Occipital lobe (tissue), 2 donors: Measurements from ENCODE around the gene LASP1. TPM values are rescaled to one million over a fixed set of nuclear protein-coding genes. Genes with fewer than 3 reads are reported as not detected.
A peak's percentile ranks its signal among the peaks of the same experiment; 100 is the strongest.

Experiments used
- DNase-seq: peaks from one replicate; lab custom pipeline; 2025; lab: John Stamatoyannopoulos, UW
- total RNA-seq: library from RNA; depleted of rRNA; stranded (reverse); fragments of >200 nt; gene quantifications from one replicate; pipeline ENCODE4 v1.2.3, GENCODE V29; 2014

The LASP1 gene
- total RNA-seq, 1 donor from 2014 or later = 49.4 TPM

DNA sequence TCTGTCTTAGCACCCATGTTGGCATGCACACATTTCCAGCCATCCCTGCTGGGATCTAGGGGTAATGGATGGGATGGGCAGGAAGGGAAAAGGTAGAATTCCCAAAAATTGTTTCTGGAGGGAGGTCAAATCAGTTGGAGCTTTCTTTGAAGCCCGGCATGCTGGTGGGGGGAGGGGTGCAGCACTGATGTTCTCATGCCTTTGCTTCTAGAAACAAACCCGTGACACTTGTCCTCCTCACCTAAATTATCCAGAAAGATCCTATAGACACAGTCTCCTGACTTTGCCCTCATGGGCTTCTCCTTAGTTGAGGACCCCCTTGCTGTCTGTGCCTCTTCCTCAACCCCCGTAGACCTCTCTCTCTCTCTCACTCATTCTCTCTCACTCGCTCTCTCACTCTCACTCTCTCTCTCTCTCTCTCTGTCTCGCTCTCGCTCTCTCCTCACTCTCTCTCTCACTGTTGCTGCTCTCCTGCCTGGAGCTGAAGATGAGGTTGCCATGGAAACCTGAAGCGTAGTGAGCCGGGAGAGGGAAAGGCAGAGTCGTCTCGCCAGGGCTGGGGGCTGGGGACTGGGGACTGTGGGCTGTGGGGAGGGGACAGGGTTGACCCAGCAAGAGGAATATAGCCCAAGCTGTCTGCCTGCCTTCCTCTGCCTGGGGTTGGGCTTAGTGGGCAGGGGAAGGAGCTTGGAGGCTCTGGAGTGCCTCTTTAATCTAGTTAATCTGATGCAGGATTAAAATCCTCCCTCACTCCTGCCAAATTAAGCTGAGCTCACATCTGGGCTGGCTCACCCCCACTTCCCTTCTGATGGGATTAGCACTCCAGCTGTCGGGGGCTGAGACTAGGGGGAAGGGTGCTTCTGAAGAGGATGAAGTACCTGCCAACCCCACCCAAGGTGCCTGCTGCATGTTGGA is 16.1 kb downstream of the LASP1 start:
- peak; percentile 59 for DNase-seq

DNA sequence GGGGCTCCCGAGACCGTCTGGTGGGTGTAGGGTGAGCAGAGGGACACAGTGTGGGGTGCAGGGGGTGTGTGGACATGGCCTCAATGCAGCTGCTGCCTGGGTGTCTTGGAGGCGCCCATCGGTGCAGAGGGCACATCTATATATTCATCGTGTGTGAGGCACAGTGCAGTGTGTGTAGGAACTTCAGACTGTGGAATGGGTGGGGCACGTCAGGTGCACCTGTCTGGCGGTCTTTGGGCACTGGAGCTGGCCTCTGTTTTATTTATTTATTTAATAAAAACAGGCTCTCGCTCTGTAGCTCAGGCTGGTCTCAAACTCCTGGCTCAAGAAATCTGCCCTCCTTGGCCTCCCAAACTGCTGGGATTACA is 16.8 kb downstream of the LASP1 start:
- no peak for DNase-seq

DNA sequence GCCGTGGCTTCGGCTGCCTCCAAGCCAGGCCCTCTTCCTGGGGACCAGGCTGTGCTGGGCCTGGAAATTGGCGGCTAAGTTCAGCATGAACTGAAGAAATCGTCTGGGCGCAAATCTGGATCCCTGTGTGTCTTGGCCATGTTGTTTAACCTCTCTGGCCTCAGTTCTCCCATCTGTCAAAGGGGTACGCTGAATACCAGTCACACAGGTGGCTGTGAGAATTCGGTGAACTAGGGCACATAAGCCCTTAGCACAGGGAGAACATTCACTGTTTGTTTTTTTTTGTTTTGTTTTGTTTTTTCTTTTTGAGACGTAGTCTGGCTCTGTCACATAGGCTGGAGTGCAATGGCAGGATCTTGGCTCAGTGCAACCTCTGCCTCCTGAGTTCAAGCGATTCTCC is 19.0 kb downstream of the LASP1 start:
- no peak for DNase-seq

DNA sequence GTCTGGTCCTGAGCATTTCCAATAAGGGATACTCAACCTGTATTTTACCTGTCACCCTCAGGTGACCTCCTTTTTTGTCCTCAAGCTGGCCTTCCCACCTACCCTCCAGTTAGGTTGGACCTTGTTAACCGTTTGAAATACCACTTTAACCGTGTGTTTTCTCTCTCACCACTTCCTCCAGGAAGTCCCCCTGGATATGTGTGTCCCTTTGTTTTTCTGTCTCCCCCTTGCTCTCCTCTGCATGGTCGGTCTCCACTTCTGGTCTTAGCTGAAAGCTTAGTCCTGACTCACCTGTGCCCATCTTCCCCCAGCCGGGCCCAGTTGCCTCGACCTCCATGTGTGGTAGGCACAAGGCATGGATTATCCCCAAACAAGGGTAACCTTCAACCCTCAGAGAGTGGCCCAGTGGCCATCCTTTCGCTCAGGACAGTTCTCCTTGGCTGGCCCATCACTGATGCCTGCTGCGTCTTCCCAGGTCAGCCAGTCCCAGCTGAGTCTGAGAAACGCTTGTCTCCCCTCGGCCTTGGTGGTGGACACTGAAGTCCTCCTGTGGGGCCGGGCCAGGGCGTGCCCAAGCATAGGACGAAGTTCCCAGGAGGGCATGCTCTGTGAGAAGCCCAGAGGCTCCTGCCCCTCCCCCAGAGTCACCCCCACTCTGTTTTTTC is 20.0 kb downstream of the LASP1 start:
- no peak for DNase-seq

DNA sequence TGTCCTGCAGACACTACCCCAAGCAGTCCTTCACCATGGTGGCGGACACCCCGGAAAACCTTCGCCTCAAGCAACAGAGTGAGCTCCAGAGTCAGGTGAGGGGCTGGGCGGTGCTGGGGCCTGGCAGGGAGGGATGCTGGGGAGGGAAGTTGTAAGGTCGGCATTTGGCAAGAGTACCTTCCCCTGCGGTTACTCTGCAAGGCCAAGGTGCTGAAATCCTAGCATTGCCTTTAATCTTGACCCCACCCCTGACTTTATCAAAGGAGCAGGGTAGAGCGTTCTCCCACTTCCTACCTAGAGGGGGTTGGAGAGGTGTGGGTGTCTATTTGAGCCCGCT is 20.5 kb downstream of the LASP1 start:
- DNase-seq = no peak

DNA sequence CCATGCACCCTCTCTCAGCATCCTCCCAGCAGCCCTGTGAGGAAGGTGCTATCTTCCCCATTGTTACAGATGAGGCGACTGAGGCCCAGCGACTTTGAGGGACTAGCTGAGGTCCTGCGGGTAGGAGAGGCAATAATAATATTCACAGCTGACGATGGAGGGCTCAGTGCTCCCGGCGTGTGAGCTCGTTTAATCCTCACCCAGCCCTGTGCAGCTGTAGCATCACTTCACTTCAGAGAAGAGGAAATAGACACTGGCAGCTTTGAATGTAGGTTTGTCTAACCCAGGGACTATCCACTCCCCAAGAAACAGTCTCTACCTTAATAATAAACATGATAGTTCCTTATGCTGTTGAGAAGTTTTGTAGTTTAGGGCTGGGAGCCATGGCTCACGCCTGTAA is 21.6 kb downstream of the LASP1 start:
- DNase-seq = no peak

DNA sequence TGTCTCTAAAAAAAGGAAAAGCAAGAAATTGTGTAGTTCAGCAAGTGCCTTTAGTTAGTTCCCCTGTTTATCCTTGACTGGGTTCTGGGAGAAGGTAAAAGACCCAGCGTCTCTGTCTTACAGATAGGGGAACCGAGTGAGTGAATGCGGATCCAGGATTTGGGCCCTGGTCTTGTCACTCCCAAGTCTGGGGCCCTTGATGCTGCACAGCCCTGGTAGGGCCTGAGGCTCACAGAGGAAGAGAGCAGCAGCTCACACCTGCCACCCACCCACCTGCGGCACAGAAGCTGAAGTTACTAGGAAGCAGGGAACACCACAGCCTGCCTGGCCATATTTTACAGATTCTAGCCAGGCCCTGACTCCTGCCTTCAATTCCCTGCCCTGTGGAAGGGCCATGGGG is 22.2 kb downstream of the LASP1 start:
- DNase-seq = no peak

DNA sequence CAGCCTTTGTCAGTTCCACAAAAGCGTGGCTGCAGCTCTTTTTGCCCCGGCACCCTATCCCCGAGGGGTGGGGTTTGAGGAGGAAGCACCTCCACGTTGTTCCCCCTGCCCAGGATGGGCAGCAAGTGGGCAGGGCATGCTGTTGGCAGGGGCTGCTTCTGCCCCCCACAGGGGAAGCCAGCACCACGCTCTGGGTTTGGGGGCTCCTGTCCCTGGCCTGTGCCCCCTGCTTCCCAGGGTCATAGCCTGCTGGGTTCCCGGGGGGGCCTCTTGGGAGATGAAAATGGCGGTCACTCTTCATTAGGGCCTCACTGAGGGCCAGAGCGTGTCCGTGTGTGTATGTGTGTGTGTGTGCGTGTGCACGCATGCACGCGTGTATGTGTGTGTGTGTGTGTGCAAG is 22.8 kb downstream of the LASP1 start:
- DNase-seq = no peak

DNA sequence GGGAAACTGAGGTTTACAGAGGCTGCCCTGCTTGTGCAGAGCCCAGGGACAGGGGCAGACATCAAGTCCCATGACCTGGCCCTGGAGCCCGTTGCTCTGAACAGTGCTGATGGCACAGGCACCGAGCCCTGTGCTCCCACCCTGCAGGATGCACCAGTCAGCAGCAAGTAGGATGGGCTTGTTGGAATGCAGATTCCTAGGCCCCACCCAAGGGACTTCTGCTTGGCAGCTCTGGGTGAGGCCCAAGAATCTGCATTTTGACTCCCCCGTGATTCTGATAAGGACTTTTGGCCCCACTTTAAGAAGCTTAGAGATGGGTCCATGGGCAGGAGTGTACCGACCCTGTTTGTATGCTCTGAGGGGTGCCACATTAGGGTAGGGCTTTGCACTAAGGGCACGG is 23.3 kb downstream of the LASP1 start:
- DNase-seq = no peak

DNA sequence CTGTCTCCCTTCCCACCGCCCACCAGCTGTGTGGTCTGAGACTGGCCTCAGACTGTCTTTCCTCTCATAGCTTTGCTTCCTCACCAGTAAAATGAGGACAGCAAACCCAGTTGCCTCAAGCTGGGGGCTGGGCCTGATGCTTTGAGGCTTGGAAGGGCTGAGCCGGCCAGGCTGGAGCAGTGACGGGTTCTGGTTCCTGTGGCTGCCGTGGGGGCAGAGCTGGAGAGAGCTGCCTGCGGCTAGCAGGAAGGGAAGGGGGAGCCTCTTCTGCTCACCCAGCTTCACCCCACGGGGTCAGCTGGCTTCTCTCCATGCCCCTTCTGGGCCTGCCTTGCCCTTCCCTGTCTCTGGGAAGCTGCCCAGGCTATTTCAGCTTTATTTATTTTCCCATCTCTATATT is 23.7 kb downstream of the LASP1 start:
- no peak for DNase-seq

DNA sequence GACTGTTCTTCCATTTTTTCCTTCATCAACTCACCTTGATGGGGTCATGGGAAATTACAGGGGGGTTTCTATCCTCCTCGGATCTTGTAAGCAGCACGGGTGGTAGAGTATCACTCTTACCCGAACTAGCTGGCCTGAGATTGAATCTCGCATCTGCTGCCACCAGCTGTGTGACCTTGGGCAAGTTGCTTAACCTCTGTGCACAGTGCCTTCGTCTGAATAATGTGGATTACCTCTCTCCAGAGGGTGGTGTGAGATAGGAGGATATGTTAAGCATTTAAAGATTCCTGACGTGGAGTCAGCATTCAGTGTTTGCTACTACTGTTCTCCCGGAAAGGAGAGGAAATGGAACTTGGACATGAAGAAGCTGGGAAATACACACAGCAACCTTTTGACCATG is 24.4 kb downstream of the LASP1 start:
- no peak for DNase-seq

DNA sequence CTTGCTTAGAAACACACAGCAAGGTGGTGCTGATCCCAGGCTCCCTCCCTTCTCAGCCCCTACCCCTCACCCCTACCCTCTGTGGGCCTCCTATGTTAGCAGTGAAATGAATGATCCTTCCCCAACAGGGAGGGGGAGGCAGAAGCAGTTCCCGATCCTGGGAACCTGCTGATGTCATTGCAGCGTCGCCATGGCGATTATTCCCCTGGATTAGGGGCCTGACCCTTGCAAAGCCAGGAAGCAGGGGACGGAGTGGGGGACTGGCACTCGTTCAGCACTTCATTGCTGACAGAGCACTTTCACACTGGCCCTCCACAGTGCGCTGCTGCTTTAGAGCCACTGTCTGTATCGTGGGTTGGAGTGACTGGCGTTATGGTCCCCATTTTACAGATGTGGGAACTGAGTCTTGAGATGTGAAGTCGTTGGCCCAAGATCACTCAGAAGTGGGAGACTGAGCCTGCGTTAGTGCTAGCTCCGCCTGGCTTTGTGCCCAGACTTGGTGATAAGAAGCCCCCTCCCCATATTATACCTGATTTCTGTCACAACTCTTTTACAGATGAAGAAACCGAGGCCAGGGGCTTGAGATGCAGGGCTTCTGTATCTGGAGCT is 26.6 kb downstream of the LASP1 start:
- DNase-seq = no peak

DNA sequence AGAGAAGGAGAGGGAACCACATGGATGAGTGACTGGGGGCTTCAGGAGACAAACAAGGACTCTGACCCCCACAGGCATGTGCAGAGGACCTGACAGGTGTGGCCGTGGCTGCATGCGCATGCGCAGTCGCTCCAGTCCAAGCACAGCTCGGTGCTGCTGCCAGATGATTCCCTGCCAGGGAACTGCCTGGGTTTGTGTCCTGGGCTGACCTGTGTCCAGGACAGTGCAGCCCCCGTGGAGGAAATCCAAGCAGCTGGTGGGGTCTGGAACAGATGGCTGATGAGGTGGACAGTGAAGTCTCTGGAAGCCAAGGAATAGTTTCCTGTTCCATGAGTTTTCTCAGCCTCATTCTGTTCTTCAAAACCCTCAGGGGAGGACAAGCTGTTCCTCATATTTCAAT is 27.3 kb downstream of the LASP1 start:
- DNase-seq = no peak

DNA sequence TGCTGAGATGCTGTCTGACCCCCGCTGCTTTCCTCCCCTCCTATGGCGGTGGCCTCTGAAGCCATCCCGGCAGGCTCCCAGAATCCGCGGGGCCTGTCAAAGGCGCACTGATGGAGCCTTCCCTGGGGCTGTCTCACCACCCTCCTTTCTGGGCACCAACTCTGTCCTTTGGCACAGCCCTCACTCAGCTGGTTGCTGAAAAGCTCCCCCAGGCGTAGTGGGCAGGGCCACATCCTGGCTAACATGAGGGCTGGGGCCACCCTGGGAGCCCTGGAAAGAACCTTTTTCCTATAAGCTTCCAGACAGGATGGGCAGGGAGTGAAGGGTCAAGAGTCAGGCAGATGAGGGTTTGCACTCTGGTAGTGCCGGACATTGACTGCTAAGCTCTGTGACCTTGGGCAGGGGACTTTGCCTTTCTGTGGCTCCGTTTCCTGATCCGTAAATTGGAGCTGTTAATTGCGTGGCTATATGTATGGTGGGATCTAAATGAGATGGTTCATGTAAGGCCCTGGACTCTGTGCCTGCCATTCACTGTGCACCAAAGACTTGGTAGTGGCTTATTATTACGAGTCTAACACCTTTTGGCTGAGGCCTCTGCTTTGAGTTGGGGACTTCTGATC is 27.9 kb downstream of the LASP1 start:
- no peak for DNase-seq

DNA sequence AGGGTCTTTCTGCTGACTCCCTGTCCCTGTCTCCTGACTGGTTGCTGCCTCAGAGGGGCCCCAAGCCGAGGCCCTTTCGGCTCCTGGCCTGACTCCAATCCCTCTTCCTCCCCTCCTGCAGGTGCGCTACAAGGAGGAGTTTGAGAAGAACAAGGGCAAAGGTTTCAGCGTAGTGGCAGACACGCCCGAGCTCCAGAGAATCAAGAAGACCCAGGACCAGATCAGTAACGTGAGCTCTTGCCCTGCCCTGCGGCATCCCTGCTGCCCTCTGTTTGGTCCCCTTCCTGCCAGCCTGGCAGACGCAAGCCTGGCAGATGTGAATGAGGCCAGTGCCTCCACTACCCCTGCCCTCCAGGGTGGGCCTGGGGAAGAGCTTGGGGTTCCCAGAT is 28.4 kb downstream of the LASP1 start:
- no peak for DNase-seq

DNA sequence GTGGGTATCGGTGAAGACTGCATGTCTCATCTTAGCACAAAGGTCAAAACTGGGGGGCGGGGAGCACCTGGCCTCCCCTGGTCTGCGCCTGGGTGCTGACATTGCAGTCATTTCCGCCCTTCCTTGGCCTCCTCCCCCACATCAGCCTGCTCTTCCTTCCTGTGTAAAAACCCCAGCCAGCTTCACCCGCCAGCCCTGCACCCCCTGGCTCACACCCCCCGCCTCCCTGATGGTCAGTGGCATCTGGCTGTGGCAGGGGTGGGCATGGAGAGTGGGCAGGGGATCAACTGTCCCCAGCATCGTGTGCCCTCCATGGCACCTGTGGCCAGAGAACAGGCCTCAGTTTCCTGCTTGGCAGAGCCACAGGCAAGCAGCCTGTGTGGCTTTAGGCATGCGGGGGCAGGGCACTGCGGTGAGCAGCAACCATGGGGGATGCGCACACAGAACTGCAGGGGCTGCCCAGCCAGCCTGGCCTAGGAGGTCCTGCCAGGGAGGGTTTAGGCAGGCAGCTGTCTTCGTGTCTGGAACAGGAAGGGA is 29.0 kb downstream of the LASP1 start:
- DNase-seq = no peak

DNA sequence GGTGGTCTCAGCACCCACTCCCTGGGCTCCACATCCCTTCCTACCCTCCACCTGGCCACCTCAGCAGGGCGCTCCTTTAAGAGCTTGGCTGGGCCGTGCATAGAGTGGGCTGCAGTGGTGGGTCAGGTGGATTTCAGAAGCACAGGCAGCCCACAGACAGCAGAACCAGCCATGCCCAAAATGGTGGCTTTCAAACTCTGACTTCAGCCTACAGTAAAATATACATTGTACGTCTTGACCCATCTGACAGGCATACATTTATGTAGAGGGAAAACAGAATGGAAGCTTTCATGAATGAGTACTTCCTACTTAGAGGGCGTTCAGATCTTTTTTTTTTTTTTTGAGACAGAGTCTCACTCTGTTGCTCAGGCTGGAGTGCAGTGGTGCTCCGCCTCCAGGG is 29.6 kb downstream of the LASP1 start:
- no peak for DNase-seq

DNA sequence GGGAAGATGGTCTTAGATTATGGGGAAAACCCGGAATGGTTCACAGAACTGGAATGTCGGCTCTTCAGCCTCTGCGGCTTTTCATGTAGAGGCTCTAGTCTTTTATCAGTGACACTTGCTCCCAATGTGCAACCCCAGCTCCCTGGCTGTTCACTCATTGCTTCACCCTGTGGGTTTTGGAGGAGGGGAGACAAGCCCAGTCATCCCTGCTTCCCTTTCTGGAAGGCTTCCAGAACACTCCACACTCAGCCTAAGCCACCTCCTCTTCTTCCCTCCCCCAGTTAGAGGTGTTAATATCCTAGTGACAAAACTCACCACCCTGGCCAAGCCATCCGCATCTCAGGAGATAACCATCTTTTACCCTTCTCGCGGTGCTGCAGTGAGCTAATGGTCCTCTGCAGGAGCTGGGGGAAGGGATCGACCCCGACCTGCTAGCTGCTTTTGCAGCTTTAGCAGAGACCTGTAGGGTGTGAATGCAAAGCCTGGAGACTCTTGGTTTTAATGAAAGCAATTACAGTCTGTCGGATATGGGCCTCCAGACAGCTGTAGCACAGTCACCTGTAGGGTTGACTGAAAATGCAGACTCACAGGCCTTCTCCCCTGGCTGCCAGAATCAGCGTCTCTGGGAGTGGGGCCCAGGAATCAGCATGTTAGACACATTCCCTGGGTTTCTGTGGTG is 31.3 kb downstream of the LASP1 start:
- no peak for DNase-seq

DNA sequence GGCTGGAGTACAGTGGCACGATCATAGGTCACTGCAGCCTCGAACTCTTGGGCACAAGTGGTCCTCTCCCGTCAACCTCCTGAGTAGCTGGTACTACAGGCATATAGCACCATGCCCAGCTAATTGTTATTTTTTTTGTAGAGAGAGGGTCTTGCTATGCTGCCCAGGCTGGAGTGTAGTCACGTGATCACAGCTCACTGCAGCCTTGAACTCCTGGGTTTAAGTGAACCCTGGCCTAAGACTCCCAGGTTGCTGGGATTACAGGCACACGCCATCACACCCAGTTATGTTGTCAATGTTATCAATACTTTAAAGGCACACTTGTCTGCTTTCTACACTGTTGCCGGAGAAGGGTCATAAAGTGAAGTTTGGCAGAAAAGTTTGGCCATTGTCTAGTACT is 33.5 kb downstream of the LASP1 start:
- DNase-seq = no peak

DNA sequence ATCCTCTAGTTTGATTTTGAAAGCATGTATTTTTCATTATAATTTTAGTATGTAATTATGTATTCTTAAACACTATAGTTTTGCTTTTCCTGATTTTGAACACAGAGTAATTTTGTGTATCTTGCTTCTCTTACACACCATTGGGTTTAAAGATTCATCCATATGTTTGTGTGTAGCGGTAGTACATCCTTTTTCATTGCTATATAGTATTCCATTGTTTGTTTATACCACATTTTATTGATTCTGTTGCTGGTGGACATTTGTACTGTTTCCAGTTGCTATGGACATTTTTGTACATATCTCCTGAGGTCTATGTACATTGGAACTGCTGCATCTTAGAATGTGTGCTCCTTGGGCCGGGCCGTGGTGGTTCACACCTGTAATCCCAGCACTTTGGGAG is 35.0 kb downstream of the LASP1 start:
- no peak for DNase-seq

DNA sequence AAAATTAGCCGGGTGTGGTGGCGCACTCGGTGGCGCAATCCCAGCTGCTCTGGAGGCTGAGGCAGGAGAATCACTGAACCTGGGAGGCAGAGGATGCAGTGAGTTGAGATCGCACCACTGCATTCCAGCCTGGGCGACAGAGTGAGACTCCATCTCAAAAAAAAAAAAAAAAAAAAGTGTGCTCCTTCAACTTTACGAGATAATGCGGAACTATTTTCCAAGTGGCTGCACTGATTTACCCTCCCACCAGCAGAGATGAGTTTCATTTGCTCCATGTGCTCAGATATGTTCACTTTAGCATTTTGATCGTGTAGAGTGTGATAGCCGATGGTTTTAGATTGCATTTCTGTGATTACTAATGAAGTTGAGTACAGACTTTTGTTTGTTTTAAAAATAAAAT is 35.5 kb downstream of the LASP1 start:
- no peak for DNase-seq
